Right cardiac atrium (tissue), 5 donors: ENCODE data around the gene ACER1. TPM values are rescaled to one million over a fixed set of nuclear protein-coding genes. Genes with fewer than 3 reads are reported as not detected.

ENCODE experiments used
- ATAC-seq, 2 donors: fragments of 200-7000 bp; cut with Tn5 transposase; one replicate each; pipeline versions ENCODE4 v1.8.0 to v1.9.1; 2020; ENCODE audit warnings: moderate library complexity in 2 of 2, mild to moderate bottlenecking in 1 of 2
- DNase-seq, 3 donors: peaks; one replicate each; pipeline ENCODE4 v3.0.0-alpha.2; 2020
- H3K27ac ChIP-seq: one replicate; pipeline ENCODE4 v1.5.1; 2013; ENCODE audit warnings: mild to moderate bottlenecking, low read length, control low read depth, moderate library complexity
- H3K27me3 ChIP-seq: one replicate; pipeline ENCODE4 v1.6.1; 2013; ENCODE audit not compliant: control insufficient read depth, insufficient read depth
- H3K4me1 ChIP-seq: one replicate; pipeline ENCODE4 v1.6.1; 2013; ENCODE audit warnings: low read length; ENCODE audit not compliant: control insufficient read depth, insufficient read depth
- H3K4me3 ChIP-seq: one replicate; pipeline ENCODE4 v1.5.1; 2013; ENCODE audit warnings: low read length, control low read depth
- H3K9me3 ChIP-seq: one replicate; pipeline ENCODE4 v1.6.1; 2013; ENCODE audit warnings: low read length; ENCODE audit not compliant: control insufficient read depth
- WGBS: extraction: QIAGEN DNeasy Blood & Tissue Kit; methylation state at CpG from one replicate; pipeline ENCODE4 v1.1.7; 2013; 5-methylcytosine and 5-hydroxymethylcytosine counted together
- intact Hi-C, 4 donors: fragments of 100-400 bp; cut with DNase I; formaldehyde crosslinking; loops; one replicate each; pipeline versions ENCODE4 v1.11.0 to v1.14.0; 2022 to 2023
- polyA plus RNA-seq: library from polyadenylated mRNA; stranded (reverse); fragments of 200-250 nt; gene quantifications from one replicate; pipeline ENCODE4 v1.2.3, GENCODE V29; 2013
- total RNA-seq, 4 donors: library from RNA; stranded (reverse); fragmentation: NEBNext Ultra II Directional; extraction: Animal tissue kit (Norgen Biotek cat#: 25700); gene quantifications; one replicate each; pipeline ENCODE4 v1.2.1, GENCODE V29; 2021
- donor health status: healthy with polysubstance abuse.
- donor health status: DM: no; HTN: yes; CAD: no.
- donor health status: DM: no; HTN: no; CAD: no.
- donor health status: DM: no; HTN: yes; CAD: no; lungs with severe emphysema.
- donor health status: DM: yes; HTN: yes; CAD: no.

The ACER1 gene
- total and polyA plus RNA-seq, 5 donors: not detected

GRCh38 chr19:6273701-6274601, 59.5 kb downstream of the ACER1 start:
- ATAC-seq: peak; percentile 82 to 85

GRCh38 chr19:6272913-6273600, 60.4 kb downstream of the ACER1 start:
- intact Hi-C loops: loop anchor here in 3 of 4 donors (5.0 kb wide), 2 partner anchors 36 to 41 kb away; no protein-coding TSS in a partner anchor
- Histone ChIP-seq H3K9me3 (no peaks in the 10 kb centered on the region), H3K4me1 (peaks cover 58% of the 10 kb centered on the region), H3K27me3 (no peaks in the 10 kb centered on the region), H3K27ac (peak overlapping the region; percentile 95), H3K4me3 (no peak overlapping the region)
- ATAC-seq (no peak), DNase-seq (no peak)
- WGBS: 44% methylated on average over 22 of the region's 22 CpGs

More at GRCh38 chr19:6273701-6274601, 59.5 kb downstream of the ACER1 start:
- H3K27ac ChIP-seq: peak overlapping the region; percentile 95
- H3K27me3 ChIP-seq: no peaks in the 10 kb centered on the region
- H3K9me3 ChIP-seq: no peaks in the 10 kb centered on the region
- H3K4me1 ChIP-seq: peaks cover 65% of the 10 kb centered on the region
- no peak overlapping the region for H3K4me3 ChIP-seq
- DNase-seq: peak; percentile 91 to 95 (median 94)
- intact Hi-C loops: loop anchor here in 3 of 4 donors (5.0 kb wide), 2 partner anchors 37 to 42 kb away; no protein-coding TSS in a partner anchor
- 5% methylated on average over 30 of the region's 30 CpGs for WGBS

- DNase-seq (peak in 2 of 3 donors; percentile 67 to 69), ATAC-seq (peak; percentile 0 to 6)
- H3K27ac ChIP-seq: peak overlapping the region; percentile 95
- peaks cover 51% of the 10 kb centered on the region for H3K4me1 ChIP-seq
- intact Hi-C loops: loop anchor here in 3 of 4 donors (5.0 kb wide), 2 partner anchors 35 to 40 kb away; no protein-coding TSS in a partner anchor
- H3K4me3 ChIP-seq: peak overlapping the region; percentile 0
- no peaks in the 10 kb centered on the region for H3K27me3 ChIP-seq
- no peaks in the 10 kb centered on the region for H3K9me3 ChIP-seq
- 14% methylated on average over 11 of the region's 11 CpGs for WGBS
These were observed 61.0 kb downstream of the ACER1 start for GRCh38 chr19:6272411-6272791.

- ATAC-seq (peak; percentile 83 to 85), DNase-seq (peak; percentile 94 to 98 (median 97))
- H3K9me3 ChIP-seq: no peaks in the 10 kb centered on the region
- 11% methylated on average over 35 of the region's 35 CpGs for WGBS
- H3K4me3 ChIP-seq: peak overlapping the region; percentile 0
- intact Hi-C loops: loop anchor here in 3 of 4 donors (5.0 kb wide), 2 partner anchors 35 to 40 kb away; no protein-coding TSS in a partner anchor
- peaks cover 46% of the 10 kb centered on the region for H3K4me1 ChIP-seq
- H3K27ac ChIP-seq: peak overlapping the region; percentile 95
- H3K27me3 ChIP-seq: no peaks in the 10 kb centered on the region
These were observed 61.5 kb downstream of the ACER1 start for GRCh38 chr19:6271721-6272410.

- Histone ChIP-seq H3K4me3 (peak overlapping the region; percentile 0), H3K9me3 (no peaks in the 10 kb centered on the region), H3K27me3 (no peaks in the 10 kb centered on the region), H3K27ac (peak overlapping the region; percentile 95), H3K4me1 (peaks cover 41% of the 10 kb centered on the region)
- ATAC-seq (peak; percentile 1 to 2), DNase-seq (peak in 2 of 3 donors; percentile 68 to 74)
- intact Hi-C loops: loop anchor here in 3 of 4 donors (5.0 kb wide), 2 partner anchors 34 to 39 kb away; no protein-coding TSS in a partner anchor
- WGBS: 24% methylated on average over 9 of the region's 9 CpGs
These were observed 62.2 kb downstream of the ACER1 start for GRCh38 chr19:6271251-6271650.

DNA sequence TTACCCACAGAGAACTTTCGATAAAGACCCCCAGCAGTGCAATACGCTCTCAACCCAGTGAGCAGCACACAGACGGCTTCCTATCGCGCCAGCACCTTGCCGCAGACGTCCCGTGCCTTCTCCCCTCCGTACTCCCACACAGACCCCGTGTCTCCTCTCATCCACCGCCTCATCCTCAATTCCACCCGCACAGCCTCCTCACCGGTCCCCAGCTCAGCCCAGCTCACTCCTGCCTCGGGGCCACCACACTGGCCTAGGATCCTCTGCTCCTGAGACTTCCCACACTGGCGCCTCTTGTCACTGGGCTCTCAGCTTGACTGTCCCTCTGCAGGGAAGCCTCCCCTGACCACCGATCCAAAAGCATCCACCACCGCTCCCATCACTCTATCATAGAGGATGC, 62.6 kb downstream of the ACER1 start:
- peak in 1 of 3 donors; percentile 63 for DNase-seq
- Histone ChIP-seq H3K27me3 (no peaks in the 10 kb centered on the region), H3K4me1 (peaks cover 36% of the 10 kb centered on the region), H3K9me3 (no peaks in the 10 kb centered on the region), H3K27ac (peak overlapping the region; percentile 95), H3K4me3 (no peak overlapping the region)
- intact Hi-C loops: loop anchor here in 3 of 4 donors (5.0 kb wide), 2 partner anchors 34 to 39 kb away; no protein-coding TSS in a partner anchor
- WGBS: 72% methylated on average over 17 of the region's 17 CpGs
- ATAC-seq: no peak

DNA sequence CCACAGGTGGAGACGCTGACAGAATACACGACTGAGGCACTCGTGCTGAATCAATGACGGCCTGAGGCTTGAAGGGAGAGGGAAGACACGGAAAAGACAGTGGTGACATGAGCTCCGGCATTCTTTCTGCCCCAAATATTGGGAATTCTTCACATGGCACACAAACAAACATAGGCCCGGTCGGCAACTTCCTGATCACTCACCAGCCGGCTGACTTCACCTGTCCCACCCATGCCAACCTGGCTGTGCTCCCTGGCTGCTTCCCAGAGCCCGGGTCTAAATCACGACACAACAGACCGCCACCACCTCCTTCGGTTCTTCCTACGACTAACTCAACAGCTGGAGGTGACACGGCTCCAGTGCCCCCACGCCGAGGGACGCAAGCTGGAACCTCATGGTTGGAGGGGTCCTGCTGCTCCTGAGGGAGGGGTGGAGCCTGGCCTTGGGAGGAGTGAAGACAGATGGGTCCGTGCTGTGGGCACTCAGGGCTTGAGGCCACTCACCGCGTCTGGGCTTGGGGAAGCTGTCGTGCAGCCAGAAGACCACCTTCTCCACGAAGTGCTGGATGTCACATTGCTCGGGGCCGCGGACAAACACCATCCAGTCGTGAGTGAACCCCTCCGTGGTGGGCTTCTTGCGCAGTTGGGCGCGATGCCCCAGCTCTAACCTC, 63.2 kb downstream of the ACER1 start:
- Histone ChIP-seq H3K9me3 (no peaks in the 10 kb centered on the region), H3K4me1 (peaks cover 30% of the 10 kb centered on the region), H3K27me3 (no peaks in the 10 kb centered on the region), H3K4me3 (no peak overlapping the region), H3K27ac (no peak overlapping the region)
- ATAC-seq (no peak), DNase-seq (no peak)
- intact Hi-C loops: loop anchor here in 3 of 4 donors (5.0 kb wide), 2 partner anchors 33 to 38 kb away; no protein-coding TSS in a partner anchor
- WGBS: 83% methylated on average over 31 of the region's 31 CpGs

DNA sequence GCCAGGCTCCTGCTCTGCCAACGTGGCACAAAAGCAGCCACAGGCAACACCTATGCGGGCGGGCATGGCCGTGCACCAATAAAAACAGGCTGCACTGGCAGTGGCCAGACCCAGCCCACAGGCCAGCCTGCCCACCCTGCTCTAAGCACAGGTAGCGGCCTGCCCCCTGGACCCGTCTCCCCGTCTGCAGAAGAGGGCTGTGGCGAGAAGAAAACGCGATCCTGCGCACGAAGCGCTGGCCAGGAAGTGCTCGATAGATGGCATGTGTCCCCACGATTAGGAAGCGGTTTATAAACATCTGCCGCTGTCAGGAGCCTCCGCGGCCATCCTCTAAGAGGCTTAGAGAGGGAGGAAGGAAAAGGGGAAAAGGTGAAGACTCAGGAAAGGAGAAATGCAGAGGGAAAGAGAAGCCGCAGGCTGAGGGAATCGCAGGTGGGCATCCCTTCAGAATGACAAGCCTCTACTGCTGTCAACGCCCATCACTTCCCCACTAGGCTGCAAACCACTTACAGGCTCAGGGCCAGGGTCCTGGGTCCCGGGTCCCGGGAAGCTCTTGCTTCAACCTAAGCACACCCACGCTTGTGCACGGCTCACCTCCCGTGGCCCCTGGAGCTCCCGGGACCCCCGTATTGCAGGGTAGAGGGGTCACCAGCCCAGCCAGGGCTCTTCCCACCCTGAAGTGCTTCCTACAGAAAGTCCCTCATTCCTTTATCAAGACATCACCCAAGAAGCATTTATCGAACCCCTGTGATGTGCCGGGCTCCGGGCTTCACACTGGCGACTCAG, 64.1 kb downstream of the ACER1 start:
- Histone ChIP-seq H3K4me3 (no peak overlapping the region), H3K9me3 (no peaks in the 10 kb centered on the region), H3K27me3 (no peaks in the 10 kb centered on the region), H3K27ac (no peak overlapping the region), H3K4me1 (peaks cover 21% of the 10 kb centered on the region)
- intact Hi-C loops: no loop called here
- no peak for ATAC-seq
- no peak for DNase-seq
- 87% methylated on average over 33 of the region's 33 CpGs for WGBS

GRCh38 chr19:6268382-6268771, 65.0 kb downstream of the ACER1 start:
- Histone ChIP-seq H3K4me3 (no peak overlapping the region), H3K27ac (no peak overlapping the region), H3K27me3 (no peaks in the 10 kb centered on the region), H3K4me1 (peaks cover 19% of the 10 kb centered on the region), H3K9me3 (no peaks in the 10 kb centered on the region)
- intact Hi-C loops: no loop called here
- DNase-seq (no peak), ATAC-seq (no peak)
- WGBS: 91% methylated on average over 4 of the region's 4 CpGs
